Subcutaneous adipose tissue (tissue), 4 donors: ENCODE results near the gene TSPAN32. TPM values are rescaled to one million over a fixed set of nuclear protein-coding genes. Genes with fewer than 3 reads are reported as not detected.

Source experiments
- total RNA-seq, 4 donors: library from RNA; depleted of rRNA; stranded (reverse); fragments of >200 nt; gene quantifications; one replicate each; pipeline ENCODE4 v1.1.0, GENCODE V29; 2016
- TF ChIP-seq, protein P1 (sequence below): fragments of 450-650 bp; IDR thresholded peaks from one replicate; pipeline ENCODE4 v1.5.1; 2016; ENCODE audit warnings: low read depth, mild to moderate bottlenecking, control low read depth, antibody characterized with exemption, moderate library complexity

TSPAN32 gene, protein sequence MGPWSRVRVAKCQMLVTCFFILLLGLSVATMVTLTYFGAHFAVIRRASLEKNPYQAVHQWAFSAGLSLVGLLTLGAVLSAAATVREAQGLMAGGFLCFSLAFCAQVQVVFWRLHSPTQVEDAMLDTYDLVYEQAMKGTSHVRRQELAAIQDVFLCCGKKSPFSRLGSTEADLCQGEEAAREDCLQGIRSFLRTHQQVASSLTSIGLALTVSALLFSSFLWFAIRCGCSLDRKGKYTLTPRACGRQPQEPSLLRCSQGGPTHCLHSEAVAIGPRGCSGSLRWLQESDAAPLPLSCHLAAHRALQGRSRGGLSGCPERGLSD
- 1 to 10 TPM in 3 of 4 donors, not detected in 1; 2.1 to 2.6 (median 2.5) TPM for total RNA-seq

DNA sequence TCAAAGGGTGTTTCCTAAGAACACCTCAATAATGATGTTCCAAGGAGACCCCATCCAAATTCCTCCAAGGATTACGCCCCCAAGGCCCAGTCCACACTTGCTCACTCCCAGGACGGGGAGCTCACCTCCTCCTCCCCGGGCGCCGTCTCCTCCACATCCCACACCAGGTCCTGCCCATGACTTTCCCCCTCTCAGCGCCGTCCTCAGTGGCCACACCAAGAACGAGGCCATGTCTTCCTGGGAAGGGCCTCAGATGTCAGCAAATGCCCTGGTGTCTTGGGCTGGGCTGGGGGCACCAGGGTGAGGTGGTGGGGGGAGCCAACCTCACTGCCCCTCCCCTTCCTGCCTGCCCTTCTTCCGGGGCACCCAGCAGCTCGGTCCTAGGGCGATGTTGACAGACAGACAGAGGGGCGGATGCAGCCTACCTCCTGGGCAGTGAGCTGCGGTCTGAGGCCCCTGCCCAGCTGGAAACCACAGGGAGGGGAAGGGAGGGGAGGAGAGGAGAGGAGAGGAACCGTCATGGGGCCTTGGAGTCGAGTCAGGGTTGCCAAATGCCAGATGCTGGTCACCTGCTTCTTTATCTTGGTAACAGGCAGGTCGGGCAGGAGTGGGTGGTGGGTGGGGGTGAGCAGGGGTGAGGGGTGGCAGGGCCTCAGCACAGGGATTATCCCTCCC lies at the start of gene TSPAN32, which contains the start of gene C11orf21:
Gene TSPAN32, plus strand, starts transcription at position 383 of the 675 bp plus-strand sequence. Its CDS starts 137 bp downstream, at position 520.
Gene C11orf21, minus strand, starts transcription at position 288 of the 675 bp plus-strand sequence. Its CDS starts 110 bp downstream, at position 178.
- TF ChIP-seq, protein P1, sequence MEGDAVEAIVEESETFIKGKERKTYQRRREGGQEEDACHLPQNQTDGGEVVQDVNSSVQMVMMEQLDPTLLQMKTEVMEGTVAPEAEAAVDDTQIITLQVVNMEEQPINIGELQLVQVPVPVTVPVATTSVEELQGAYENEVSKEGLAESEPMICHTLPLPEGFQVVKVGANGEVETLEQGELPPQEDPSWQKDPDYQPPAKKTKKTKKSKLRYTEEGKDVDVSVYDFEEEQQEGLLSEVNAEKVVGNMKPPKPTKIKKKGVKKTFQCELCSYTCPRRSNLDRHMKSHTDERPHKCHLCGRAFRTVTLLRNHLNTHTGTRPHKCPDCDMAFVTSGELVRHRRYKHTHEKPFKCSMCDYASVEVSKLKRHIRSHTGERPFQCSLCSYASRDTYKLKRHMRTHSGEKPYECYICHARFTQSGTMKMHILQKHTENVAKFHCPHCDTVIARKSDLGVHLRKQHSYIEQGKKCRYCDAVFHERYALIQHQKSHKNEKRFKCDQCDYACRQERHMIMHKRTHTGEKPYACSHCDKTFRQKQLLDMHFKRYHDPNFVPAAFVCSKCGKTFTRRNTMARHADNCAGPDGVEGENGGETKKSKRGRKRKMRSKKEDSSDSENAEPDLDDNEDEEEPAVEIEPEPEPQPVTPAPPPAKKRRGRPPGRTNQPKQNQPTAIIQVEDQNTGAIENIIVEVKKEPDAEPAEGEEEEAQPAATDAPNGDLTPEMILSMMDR: no peak

DNA sequence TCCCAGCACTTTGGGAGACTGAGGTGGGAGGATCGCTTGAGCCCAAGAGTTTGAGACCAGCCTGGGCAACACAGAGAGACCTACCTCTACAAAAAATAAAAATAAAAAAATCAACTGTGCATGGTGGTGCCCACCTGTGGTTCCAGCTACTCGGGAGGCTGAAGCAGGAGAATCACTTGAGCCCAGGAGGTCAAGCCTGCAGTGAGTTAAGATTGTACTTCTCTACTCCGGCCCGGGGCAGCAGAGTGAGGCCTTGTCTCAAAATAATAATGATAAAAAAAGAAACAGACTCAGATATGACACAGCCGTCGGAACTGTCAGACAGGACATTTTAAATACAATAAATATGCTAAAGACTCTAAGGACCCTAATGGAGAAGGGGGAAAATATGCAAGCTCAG lies 49.8 kb upstream of the TSPAN32 start:
- TF ChIP-seq, protein P1: no peak

DNA sequence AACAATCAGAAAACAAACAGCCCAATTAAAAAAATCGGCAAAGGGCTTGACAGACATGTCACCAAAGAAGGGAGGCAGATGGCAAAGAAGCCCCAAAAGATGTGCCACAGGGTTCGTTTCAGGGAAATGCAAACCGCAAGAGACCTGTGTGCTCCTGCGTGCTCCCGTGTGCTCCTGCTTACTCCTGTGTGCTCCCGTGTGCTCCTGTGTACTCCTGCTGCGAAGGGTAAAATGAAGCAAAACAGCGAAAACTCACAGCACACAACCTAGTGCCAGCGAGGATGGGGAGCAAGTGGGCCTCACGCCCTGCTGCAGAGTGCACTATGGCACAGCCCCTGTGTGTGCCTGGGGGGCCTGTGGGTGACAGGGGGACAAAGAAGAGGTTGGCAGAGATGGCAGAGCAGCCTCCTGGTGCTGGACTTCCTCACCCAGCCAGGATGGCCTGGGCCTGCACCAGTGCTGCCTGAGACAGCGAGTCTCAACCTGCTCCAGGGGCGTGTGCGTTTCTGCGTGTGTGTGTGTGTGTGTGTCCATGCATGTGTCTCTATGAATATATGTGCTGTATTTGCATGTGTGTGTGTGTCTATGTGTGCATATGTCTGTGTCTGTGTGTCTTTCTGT lies 45.4 kb upstream of the TSPAN32 start:
- TF ChIP-seq, protein P1: no peak

DNA sequence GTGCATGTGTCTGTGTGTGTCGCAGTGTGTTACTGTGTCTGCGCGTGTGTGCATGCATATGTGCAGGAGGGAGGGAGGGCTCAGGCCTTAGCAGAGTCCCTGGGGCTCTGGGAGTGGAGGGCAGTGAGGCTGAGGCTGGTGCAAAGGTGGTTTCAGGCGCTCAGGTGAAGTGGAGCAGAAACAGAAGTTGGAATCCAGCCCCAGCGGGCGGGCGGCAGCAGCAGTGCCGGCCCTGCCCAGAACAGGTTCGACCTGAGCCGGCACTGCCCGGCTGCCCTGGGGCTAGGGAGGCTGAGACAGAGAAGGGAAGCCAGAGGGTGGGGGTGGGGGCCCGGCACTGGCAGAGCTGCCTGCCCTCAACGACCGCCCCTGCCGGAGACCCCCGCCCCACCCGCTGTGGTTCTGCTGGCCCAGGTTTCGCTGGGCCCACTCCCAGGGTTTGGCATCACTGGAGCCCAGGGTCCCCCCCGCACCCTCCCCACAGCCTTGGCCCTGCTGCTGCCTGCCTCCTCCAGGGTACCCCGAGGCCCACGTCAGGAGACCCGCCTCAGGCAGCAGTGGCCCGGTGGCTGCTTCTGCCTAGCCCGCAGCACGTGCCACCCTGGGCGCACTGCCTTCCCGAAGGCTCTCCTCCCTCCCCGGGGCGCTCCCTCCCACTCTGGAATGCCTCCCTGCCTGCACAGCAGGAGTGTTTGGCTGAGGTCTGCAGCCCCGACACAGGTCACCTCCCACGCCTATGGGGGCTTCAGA lies 44.7 kb upstream of the TSPAN32 start:
- TF ChIP-seq, protein P1: no peak

DNA sequence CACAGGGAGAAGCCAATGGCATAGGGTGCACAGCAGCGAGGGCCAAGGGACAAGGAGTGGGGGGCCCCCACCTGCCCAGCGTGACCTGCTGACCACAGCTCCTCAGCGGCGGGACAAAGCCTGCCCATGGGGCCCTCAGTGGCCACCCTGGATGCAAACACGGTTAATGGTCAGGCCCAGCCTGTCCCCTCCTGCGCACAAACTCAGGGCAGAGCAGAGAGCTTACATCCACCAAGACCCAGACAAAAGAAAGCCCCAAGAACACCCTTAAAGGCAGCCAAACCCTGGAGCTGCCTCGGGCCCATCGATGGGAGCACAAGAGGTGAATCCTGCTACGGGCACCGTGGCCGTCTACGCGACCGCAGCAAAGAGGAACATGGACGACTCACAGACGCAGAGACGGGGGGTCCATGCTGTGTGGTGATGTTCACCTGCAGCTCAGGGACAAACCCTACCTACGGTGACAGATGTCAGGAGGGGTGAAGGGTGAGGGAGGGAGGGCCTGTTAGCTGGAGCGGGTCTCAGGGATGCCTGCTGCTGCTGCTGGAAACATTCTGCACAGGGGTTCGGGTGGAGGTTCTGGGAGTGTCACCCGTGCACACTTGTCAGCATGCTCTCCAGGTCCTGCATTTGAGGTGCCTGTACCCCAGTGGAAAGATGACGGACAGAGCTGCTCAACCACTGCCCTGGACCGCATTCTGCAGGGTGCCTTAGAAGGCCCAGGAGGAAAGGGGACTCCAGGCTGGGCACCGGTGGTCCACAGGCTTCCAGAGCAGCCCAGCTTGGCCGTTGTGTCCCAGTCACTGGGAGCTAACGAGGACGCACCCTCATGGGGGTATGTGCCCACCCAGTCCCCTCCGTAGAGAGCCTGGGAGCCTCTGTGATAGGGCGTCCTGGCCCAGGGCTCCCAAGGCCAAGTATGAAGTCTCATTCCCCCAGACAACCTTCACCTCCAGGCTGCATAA lies 43.0 kb upstream of the TSPAN32 start:
- TF ChIP-seq, protein P1: no peak

DNA sequence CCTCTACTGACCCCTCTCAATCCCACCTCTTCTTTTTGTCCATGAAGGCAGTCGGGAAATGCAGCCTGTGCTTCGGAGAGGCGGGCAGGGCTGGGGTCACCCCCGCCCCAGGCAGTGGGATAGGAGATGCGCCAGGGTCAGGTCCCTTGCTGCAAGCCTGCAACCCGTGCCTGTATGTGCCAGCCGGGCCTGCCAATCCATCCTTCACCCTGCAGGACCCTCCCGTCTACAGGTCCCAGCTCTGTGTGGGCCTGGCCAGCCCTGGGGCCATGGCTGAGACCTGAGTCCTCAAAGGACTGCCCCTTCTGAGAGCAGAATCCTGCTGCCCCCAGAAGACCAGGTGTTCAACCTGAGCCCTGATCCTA lies 42.4 kb upstream of the TSPAN32 start:
- TF ChIP-seq, protein P1: no peak
